DND-41 (cell line): Measurements from ENCODE around the gene KCNJ6.

Experiments
- EZH2 ChIP-seq: IDR thresholded peaks from 3 replicates; pipeline ENCODE4 v1.6.1; 2012; ENCODE audit warnings: borderline replicate concordance, low read depth, mild to moderate bottlenecking, moderate library complexity, low read length, inconsistent platforms; ENCODE audit not compliant: severe bottlenecking
- TF ChIP-seq, protein P1 (sequence below): IDR thresholded peaks from 2 replicates; pipeline ENCODE4 v1.5.1; 2012; ENCODE audit warnings: borderline replicate concordance, low read length, moderate library complexity, mild to moderate bottlenecking; ENCODE audit not compliant: poor library complexity, severe bottlenecking; ENCODE audit errors: extremely low read depth

DNA sequence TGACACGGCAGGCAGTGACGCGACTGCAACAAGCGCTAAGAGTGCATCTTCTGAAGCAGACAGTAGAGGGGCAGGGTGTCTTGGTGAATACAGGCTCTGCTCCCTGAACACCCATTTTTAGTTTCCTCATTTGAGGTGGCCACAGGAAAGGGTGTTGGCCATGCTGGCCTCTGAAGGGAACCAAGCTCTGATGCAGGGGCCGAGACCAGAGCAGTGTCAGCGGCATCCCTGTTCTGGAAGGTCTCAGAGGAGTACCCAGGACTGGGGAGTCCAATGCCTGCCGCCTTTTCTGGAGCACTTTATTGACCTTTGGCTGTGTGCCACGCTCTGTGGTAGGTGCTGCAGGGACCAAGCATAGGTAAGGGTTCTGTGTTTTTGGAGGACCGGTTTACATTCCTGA is 100.4 kb downstream of the KCNJ6 start:
- TF ChIP-seq, protein P1, sequence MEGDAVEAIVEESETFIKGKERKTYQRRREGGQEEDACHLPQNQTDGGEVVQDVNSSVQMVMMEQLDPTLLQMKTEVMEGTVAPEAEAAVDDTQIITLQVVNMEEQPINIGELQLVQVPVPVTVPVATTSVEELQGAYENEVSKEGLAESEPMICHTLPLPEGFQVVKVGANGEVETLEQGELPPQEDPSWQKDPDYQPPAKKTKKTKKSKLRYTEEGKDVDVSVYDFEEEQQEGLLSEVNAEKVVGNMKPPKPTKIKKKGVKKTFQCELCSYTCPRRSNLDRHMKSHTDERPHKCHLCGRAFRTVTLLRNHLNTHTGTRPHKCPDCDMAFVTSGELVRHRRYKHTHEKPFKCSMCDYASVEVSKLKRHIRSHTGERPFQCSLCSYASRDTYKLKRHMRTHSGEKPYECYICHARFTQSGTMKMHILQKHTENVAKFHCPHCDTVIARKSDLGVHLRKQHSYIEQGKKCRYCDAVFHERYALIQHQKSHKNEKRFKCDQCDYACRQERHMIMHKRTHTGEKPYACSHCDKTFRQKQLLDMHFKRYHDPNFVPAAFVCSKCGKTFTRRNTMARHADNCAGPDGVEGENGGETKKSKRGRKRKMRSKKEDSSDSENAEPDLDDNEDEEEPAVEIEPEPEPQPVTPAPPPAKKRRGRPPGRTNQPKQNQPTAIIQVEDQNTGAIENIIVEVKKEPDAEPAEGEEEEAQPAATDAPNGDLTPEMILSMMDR = no peak
- no peak for TF ChIP-seq EZH2
